Stimulated activated CD8-positive, alpha-beta memory T cell treated with anti-CD3 and anti-CD28 coated beads, Interleukin-15, amount 100 ng/mL, for 24 hours (primary cell): ENCODE measurements around the gene MAP6.

Experiments
- DNase-seq: peaks from one replicate; pipeline ENCODE4 v3.0.0-alpha.2; 2020; ENCODE audit warnings: low read depth

MAP6 gene

DNA sequence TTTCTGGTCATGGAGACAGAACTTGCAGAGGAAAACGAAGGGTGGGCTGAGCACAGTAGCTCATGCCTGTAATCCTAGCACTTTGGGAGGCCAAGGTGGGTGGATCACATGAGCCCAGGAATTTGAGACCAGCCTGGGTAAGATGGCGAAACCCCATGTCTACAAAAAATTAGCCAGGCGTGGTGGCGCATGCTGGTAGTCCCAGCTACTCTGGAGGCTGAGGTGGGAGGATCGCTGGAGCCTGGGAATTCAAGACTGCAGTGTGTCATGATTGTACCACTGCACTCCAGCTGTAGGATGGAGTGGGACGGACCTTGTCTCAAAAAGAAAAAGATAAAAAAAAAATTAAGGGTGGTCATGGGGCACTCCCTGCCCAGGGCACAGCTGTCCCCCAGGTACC is 100.9 kb downstream of the MAP6 start:
- DNase-seq = no peak

DNA sequence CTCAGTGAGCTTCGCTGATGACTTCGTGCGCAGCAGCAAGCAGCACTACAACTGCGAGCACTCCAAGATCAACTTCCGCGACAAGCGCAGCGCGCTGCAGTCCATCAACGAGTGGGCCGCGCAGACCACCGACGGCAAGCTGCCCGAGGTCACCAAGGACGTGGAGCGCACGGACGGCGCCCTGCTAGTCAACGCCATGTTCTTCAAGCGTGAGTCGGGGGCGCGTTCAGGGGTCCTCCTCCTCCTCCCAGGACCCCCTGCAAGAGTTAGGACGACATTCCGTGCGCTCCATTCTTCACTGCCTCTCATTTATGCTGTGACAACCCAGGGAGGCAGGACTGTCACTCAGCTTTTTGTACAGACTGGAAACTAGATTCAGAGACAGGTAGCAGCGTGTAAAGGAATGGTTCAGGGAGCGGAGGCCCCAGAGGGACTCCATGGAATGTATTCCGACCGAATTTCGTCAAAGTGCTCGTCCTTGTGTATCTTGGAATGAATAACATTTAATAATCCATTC is 102.0 kb downstream of the MAP6 start:
- no peak for DNase-seq

DNA sequence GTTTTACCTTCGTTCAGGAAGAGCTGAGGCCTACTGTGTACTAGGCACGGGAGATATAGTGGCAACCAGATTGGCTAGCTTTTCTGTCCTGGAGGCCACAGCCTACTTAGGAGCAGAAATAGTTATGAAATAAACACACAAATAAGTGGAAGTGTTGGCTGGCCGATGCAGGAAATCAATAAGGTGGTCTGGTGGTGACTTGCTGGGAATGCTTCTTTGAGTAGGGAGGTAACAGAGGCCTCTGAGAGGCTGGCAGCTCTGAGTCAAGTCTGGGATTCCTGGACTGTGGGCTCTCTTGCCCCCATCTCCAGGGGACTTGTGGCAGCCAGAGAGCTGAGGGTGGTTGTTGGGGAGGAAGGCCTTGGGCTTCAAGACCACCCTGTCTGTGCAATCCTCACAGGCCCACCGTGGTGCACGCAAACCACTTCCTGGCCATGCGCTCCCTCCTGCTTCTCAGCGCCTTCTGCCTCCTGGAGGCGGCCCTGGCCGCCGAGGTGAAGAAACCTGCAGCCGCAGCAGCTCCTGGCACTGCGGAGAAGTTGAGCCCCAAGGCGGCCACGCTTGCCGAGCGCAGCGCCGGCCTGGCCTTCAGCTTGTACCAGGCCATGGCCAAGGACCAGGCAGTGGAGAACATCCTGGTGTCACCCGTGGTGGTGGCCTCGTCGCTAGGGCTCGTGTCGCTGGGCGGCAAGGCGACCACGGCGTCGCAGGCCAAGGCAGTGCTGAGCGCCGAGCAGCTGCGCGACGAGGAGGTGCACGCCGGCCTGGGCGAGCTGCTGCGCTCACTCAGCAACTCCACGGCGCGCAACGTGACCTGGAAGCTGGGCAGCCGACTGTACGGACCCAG is 102.7 kb downstream of the MAP6 start:
- DNase-seq = no peak

DNA sequence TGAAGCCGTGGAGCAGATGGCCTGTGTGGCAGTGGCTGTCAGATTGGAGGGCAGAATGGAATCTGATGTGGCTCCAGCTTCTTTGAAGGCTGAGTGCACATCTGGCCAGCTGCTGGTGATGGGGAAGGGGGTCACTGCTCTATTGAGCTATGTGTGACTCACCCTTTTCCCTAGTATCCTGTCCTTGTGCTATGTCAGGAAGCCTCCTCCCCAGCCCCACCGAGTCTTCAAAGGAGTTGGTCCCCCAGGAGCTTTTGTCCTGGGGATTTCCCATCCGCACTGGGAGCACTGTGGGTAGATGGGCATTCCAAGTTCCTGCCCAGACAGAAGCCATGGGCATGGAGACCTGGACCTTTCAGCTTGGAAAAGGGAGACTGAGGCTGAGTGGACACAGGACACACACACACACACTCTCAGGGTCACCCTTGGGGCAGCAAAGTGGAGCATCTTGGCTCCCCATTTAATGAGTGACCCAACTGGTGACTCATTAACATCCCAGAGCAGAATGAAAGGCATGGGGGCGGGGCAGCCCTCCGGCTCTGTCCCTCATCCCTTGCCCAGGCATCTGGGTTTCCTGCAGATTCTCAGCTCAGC is 103.5 kb downstream of the MAP6 start:
- no peak for DNase-seq

DNA sequence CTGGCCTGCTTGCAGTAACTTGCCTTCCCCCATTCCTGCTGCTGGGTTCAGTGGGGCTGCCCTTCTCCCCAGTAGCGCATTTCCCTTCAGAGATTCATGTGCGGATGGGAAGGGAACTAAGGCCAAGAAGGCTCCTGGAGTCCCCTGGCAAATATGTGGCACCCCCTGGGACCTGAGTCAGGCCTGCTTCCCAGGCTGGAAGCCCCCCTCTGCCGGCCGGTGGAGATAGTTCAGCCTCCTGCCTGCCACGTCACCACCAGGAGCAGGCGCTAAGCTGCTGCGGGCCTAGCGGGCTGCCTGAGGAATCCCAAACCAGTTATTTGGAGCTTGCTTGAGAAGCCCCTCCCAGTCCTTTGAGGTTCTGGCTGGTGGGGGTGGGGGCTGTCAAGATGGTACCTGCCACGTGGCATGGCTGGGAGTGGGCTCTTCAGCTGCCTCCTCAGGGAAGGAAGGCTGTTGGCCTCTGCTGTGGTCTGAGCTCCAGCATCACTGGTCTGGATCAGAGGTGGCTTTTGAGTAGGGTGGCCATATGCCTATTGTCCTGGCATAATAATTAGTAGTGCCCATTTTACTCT is 104.8 kb downstream of the MAP6 start:
- no peak for DNase-seq

DNA sequence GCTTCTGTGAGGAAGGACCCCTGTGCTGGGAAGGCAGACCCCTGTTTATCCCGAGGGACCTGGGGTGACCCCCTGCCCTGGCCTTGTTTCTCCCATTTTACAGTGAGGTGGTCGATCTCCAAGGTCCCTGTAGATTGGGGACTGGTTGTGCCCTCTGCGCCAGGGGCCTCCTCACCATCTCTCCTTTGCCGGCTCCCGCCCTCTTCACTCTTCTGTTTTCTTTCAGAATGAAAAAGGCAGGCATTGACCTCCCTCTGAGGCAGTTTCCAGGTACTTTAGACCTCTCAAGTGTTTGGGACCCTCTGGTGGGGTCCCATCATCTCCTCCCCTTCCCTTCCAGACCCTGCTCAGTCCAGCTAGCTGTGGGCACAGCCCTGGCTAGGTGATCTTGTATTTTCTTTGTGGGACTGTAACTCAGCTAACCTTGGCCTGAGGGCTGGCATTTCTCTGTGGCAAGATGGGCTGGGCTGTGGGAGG is 105.3 kb downstream of the MAP6 start:
- DNase-seq = no peak

DNA sequence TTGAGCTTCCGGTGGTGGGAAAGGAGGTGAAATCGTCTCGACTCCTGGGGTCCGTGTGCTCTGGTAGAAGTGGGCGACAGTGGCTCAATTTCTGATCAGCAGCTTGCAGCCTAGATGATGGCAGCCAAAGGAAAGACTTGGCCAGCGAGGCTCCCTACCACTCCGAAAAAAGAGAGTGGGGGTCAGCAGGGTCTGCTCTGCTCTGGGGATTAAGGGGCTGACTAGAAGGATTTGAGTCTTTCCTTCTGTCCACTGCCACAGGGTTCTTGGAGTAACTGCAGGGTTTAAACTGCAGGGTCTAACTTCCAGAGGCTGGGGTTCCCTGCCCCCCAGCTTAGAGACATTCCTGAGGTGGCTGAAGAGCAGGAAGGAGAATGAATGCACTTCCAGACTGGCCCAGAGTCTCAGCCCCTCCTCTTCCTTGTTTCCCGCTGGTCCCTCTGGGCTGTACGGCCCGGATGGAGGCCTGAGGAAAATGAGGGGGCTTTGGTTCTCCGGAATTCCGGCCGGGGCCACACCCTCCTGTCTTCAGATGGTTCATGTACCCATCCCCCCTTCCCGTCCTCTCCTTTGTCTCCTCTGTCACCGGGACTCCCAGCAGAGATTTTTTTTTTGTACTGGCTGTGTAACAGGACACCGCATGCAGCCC is 105.9 kb downstream of the MAP6 start:
- no peak for DNase-seq

DNA sequence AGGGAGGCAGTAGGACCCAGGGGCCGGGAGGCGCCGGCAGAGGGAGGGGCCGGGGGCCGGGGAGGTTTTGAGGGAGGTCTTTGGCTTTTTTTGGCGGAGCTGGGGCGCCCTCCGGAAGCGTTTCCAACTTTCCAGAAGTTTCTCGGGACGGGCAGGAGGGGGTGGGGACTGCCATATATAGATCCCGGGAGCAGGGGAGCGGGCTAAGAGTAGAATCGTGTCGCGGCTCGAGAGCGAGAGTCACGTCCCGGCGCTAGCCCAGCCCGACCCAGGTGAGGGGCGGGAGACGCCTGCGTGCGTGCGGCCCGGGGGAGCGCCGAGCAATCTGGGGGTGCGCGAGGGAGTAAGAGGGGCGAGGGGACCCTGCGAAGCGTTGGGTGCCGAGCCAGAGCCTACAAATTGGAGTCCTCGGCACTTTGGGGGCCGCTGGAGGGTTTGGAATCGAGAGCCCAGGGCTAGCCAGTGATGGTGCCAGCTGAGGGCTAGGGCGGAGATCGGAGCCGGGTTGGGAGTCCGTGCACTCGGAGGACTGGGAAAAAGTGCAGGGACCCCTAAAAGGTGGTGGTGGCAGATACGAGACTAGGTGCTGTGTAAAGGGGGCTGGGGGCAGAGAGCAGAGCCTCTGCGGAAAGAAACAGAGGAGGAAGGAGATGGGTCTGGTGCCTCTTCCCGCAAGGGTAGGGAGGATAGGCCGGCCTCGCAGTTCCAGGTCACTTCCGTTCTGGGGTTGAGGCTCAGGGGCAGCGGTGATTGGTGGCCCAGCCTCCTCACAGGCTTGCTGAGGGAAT is 106.6 kb downstream of the MAP6 start, which contains the start of gene SERPINH1:
TSS of gene SERPINH1 (plus strand) at position 206 of the 788 bp plus-strand sequence. CDS start 4,097 bp downstream, outside the sequence.
- peak; percentile 31 for DNase-seq

DNA sequence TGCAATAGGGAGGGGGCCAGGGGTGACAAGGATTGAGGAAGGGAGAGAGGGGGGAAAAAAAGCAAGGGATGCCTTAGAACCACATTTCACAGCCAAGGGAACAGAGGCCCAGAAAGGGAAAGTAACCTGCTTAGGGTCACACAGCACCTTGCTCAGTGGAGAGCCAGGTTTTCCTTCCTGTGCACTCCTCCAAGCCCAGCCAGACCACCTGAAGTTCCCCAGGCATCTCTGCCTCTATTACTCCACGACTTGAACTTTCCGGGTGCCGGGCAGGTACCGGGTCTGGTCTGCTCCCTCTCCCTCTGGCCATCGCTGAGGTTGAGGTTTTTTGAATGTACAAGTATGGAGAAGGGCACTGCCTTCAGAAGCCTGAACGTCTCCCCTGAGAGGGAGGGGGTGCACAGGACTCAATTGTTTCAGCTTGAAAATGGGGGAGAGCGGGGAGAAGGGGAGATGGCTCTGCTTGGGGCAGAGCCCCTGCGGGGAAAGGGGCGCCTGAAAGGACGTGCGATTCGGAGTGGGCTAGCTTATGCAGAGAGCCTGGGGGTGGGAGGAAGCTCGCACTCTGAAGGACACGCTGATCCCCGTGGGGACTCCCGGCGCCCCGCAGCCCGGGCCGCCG is 107.3 kb downstream of the MAP6 start:
- no peak for DNase-seq

DNA sequence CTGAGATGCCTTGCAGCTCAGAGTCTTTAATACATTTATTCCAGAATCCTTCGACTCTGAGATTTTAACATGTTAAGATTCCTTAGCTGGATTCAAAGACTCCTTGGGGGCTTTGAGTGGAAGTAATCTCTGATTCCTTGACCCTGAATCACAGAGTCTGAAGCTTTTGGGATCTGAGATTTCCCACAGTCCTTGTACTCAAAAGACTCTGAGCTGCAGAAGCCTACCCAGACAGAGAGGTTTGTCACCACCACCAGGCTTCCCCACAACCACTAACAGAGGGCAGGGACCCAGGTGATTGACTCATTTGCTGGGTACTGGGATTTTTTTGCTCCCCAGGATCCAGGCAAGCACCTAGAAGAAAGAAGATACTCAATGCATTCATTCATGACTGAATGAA is 108.2 kb downstream of the MAP6 start:
- DNase-seq = no peak

DNA sequence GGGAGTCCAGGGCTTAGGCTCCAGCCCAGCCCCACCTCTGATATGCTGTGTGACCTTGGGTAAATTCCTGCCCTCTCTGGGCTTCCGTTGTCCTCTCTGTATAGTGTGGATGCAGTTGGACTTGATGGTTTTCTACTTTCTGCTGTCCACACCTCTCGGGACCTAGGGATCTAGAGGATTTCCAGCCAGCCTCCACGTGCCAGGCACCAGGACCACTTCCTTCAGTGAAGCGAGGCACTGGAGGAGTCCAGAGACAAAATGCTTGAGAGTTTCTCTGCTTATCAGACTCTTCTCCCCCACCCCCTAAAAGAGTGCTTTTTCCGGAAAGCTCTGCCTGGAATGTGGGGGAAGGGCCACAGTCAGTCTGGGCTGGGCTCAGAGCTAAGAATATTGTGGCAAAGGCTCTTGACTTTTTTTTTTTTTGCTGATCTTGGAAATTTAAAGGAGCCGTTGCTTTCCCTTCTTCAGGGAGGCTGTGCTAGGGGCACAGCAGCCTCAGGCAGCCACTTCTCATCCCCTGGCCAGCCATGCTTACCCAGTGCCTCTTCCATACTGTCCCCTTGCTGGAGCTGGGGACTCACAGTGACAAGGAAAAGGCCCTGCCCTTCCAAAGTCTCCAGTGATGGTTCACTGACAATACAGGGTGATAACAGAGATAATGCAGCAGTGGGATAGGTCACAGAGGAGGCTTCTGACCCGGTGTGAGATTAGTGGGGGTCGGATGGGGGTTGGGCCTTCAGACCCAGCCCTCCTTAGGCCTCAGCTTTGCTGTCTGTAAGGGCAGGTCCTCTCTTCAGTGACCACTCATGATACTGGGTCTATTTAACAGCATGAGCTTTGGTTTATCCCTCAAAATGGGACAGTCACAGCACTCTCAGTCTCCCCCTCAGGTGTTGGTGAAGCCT is 109.6 kb downstream of the MAP6 start:
- no peak for DNase-seq

DNA sequence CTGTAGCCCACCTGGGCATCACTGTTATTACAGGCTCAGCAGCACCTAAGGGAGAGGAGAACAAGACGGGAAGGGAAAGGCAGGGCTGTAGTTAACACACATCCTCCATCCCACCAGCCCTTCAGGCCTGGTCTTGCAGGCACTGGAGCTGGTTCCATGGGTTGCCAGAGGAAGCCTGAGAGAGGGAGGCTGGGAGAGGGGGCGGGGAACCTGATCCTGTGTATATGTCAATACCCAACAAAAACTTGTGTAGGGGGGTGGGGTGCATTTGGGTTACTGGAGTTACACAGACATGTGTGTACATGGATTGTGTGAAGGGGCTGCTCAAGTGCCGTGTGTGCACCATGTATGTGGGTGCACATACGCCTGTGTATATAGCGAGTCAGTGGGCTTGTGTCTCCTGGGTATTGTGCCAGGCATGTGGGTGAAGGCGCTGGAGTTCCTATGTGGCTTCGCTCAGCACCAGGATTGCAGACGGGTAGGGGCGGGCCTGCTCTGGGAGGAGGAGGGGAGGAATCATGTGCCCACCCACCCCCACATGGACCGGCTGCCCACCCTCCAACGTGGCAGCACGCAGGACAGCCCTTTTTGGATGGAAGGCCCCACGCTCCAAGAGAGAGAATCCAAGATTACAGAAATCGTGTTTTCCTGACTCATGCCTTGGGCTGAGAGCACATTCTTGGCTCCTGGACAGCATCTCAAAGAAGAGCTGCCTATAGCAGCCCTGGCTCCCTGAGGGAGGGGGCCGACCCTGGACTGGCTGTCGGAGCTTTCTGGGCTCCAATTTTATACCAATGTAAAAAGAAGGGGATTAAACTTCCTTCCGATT is 111.0 kb downstream of the MAP6 start:
- no peak for DNase-seq

DNA sequence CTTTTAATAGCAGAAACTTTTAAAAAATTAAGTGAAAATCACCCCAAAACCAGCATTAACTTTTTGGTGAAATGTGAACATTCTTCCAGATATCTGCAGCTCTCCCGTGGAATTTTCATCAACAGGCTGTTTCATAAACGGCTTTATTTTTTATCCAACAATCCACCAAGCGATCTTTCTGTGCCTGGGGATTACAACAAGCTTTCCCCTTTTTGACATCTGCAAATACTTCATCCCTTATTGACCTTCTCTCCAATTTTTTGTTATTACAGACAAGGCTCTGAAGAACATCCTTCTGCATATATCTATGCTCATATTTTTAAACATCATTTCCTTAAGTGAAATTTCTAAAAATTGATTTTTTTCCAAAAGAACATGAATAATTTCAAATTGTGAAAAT is 112.6 kb downstream of the MAP6 start:
- no peak for DNase-seq

DNA sequence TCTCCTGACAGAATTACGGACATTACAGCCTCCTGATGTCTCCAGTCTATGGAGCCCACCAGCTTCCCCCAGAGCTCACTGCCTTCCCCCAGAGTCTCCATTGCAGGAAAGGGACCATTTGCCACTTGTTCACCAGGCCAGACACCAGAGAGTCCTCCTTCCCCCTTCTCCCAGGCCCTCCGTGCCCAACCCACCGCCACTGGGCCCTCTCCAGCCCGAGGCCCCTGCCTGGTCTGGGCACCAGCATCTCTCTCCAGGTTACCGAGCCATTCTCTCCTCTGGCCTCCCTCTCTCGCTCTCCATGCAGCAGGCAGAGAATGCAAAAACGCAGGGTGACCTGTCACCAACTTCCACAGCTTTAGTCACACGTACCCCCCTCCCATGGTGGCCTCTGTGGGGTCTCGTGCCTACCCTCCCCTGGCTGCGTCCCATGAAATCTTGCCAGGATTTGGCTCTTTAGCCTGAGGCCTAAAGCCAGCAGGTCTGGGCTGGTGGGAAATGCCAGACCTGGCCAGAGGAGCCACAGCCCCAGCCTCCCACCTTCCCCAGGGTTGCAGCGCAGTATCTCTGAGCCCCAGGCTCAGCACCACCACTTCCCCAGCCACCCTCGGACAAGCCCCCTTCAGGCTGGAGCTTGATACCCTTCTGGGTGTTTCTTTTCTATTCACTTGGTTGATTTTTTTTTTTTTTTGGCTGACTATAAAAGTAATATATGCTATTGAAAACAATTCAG is 113.6 kb downstream of the MAP6 start:
- DNase-seq = no peak

DNA sequence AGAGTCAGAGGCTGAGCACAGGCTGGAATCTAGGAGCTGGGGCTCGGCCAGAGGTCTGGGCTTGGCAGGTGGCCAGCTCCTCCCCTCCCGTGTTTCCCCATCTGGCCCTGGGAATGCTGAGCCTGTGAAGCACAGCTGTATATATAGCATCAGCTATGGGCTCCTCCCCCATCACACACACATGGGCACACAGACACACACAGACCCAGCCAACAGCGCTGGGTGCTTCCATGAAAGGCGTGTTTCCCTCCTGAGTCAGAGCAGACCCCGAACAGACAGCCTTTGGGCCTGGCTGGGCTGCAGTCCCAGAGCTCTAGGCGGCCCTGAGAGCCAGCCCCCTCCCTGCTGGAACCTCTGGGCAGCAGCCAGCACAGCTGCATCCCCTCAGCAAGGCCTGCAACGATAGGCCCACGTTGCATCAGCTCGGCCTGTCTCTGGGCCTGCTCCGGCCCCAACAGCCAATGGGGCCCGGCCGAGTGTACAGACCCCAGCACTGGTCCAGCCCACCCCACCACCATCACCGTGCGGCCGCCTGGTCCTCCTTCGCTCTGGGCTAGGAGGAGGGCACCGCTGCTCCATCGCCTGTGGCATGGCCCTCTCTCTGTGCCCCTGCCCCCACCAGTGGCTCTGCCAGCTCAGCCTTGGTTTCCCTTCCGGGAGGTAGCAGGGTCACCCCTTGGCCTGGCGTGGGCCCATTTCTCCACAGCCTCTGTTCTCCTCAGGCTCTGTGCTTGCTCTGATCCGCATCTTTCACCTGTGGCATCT is 114.4 kb downstream of the MAP6 start:
- no peak for DNase-seq

DNA sequence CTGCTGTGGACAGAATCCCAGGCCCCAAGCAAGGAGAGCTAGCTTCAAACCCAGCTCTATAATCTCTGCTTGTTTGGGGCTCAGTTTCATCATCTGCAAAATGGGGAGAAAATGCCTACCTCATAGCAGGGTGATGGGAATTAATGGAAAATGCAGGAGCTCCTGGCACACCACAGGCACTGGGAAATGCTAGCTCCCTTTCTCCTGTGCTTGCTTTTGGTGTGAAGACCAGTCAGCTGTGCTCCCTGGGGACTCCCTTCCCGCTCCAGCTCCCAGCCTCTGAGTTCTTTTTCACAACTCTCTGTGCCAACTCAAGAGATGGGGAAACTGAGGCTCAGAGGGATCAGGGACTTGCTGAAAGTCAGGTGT is 115.0 kb downstream of the MAP6 start:
- DNase-seq = no peak

DNA sequence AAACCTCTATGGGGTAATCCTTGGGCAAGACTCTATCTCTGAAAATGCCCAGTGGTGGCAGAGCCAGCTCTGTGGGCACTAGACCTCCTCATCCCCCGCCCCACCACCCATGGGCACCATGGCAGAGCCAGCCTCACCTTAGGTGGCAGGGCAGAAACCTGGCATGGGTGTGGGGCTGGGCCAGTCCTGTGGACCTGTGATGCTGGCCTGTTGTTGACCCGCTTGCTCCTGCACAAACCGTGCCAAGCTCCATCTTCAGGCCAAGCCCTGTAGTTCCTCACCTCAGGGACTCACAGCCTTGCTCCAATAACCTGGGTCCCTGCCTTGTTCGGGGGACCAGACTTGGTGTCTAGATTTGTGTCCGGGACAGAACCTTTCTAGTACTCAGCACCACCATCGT is 115.7 kb downstream of the MAP6 start:
- no peak for DNase-seq
